HepG2 (cell line): Measurements from ENCODE around the gene MAPK8IP1. TPM values are rescaled to one million over a fixed set of nuclear protein-coding genes. Genes with fewer than 3 reads are reported as not detected.

Experiments used
- ATAC-seq: fragments of 200-7000 bp; cut with Tn5 transposase; 3 replicates; pipeline ENCODE4 v1.9.1; 2020; ENCODE audit warnings: mild to moderate bottlenecking, moderate library complexity
- BruUV-seq: library from RNA; stranded (reverse); fragments of 400-500 nt; replicated peaks from 2 replicates; lab custom pipeline; 2021; lab: Mats Ljungman, UMichigan
- CTCF ChIA-PET: fragments of 300-600 bp; formaldehyde crosslinking; extraction: SDS; loops from one replicate; lab custom pipeline; 2021; ENCODE audit warnings: low total read pairs, inconsistent platforms, low intra/inter-chr PET ratio; lab: Yijun Ruan, JAX
- POLR2A ChIA-PET: fragments of 350-600 bp; sonication (Branson Sonifier 250); formaldehyde crosslinking; loops from one replicate; lab custom pipeline; 2020; ENCODE audit warnings: antibody characterized with exemption, inconsistent platforms; lab: Yijun Ruan, JAX
- DNase-seq: peaks from one replicate; pipeline ENCODE4 v3.0.0-alpha.2; 2015; ENCODE audit warnings: low spot score
- FAIRE-seq: peaks from 3 replicates; lab custom pipeline; 2011; peaks lifted over from hg19 to GRCh38; lab: Jason Lieb, UNC
- H2AFZ ChIP-seq: one replicate; pipeline ENCODE4 v1.6.1; 2011; ENCODE audit warnings: low read length, inconsistent platforms
- H3K27ac ChIP-seq: fragments of 300-600 bp; 3 replicates; pipeline ENCODE4 v1.8.0; 2011; ENCODE audit warnings: mixed run types, mild to moderate bottlenecking, mixed read lengths, low read length, inconsistent platforms; ENCODE audit not compliant: insufficient read depth; ENCODE audit errors: extremely low read length
- H3K27me3 ChIP-seq, 2 experiments: fragments of 200-600 bp in 1 of 2; 2 replicates in 1 of 2; 3 replicates in 1 of 2; pipeline versions ENCODE4 v1.6.0 to v1.8.0; 2011; ENCODE audit warnings: low read length in 2 of 2, mild to moderate bottlenecking in 2 of 2, moderate library complexity in 2 of 2, inconsistent platforms in 1 of 2; ENCODE audit not compliant: insufficient read depth in 2 of 2, control insufficient read depth in 1 of 2
- H3K36me3 ChIP-seq, 2 experiments: fragments of 200-600 bp in 1 of 2; replicated peaks in 1 of 2; 2 replicates in 1 of 2; 3 replicates in 1 of 2; pipeline versions ENCODE4 v1.5.1 to v1.8.0; 2011; ENCODE audit warnings: low read length in 2 of 2, inconsistent platforms in 1 of 2; ENCODE audit not compliant: insufficient read depth in 2 of 2, control insufficient read depth in 1 of 2
- H3K4me1 ChIP-seq: 2 replicates; pipeline ENCODE4 v1.5.1; 2012; ENCODE audit warnings: low read length, inconsistent platforms; ENCODE audit not compliant: insufficient read depth
- H3K4me2 ChIP-seq: 2 replicates; pipeline ENCODE4 v1.6.0; 2011; ENCODE audit warnings: low read depth, low read length, inconsistent platforms
- H3K4me3 ChIP-seq, 3 experiments: fragments of 200-600 bp in 1 of 3; sonication (generic), shearing (Covaris generic) in 1 of 3; replicated peaks in 1 of 3; 2 replicates each; pipeline ENCODE4 v1.5.1; 2011 to 2016; ENCODE audit warnings: low read length in 3 of 3, inconsistent platforms in 2 of 3, low read depth in 2 of 3, mild to moderate bottlenecking in 2 of 3, control low read depth in 1 of 3, mixed read lengths in 1 of 3; ENCODE audit not compliant: insufficient read depth in 1 of 3
- H3K79me2 ChIP-seq: one replicate; pipeline ENCODE4 v1.6.1; 2011; ENCODE audit warnings: low read length, inconsistent platforms; ENCODE audit not compliant: insufficient read depth
- H3K9ac ChIP-seq: 2 replicates; pipeline ENCODE4 v1.6.0; 2011; ENCODE audit warnings: mild to moderate bottlenecking, low read depth, low read length, inconsistent platforms; ENCODE audit not compliant: insufficient read depth
- H3K9me3 ChIP-seq: 2 replicates; pipeline ENCODE4 v1.5.1; 2012; ENCODE audit warnings: mild to moderate bottlenecking, low read length
- H4K20me1 ChIP-seq: 2 replicates; pipeline ENCODE4 v1.6.0; 2011; ENCODE audit warnings: inconsistent platforms, mild to moderate bottlenecking, low read length, moderate library complexity; ENCODE audit not compliant: insufficient read depth
- AGO1 ChIP-seq: fragments of 200-400 bp; formaldehyde crosslinking; IDR thresholded peaks from 2 replicates; pipeline ENCODE4 v1.6.1; 2017; ENCODE audit warnings: mild to moderate bottlenecking, low read depth, low read length, moderate library complexity; ENCODE audit not compliant: poor library complexity, severe bottlenecking
- ATF2 ChIP-seq: sonication (generic); formaldehyde crosslinking; IDR thresholded peaks from 2 replicates; pipeline ENCODE4 v1.4.0; 2020; ENCODE audit warnings: missing genetic modification reagents
- GRHL1 ChIP-seq: sonication (generic); formaldehyde crosslinking; conservative IDR thresholded peaks from 2 replicates; pipeline ENCODE4 v1.8.0; 2022; ENCODE audit warnings: missing genetic modification reagents
- HDAC1 ChIP-seq: sonication (generic); formaldehyde crosslinking; IDR thresholded peaks from 2 replicates; pipeline ENCODE4 v1.5.1; 2020; ENCODE audit warnings: mild to moderate bottlenecking, missing genetic modification reagents
- NFIB ChIP-seq: sonication (generic); formaldehyde crosslinking; IDR thresholded peaks from 2 replicates; pipeline ENCODE4 v1.9.0; 2021; ENCODE audit warnings: missing genetic modification reagents, mild to moderate bottlenecking, borderline replicate concordance
- PCBP2 ChIP-seq: fragments of 200-400 bp; formaldehyde crosslinking; optimal IDR thresholded peaks from 2 replicates; pipeline ENCODE3; 2018; ENCODE audit warnings: low read length, low read depth; ENCODE audit not compliant: poor library complexity, severe bottlenecking
- RAD21 ChIP-seq: fragments of 450-650 bp; formaldehyde crosslinking; IDR thresholded peaks from 2 replicates; pipeline ENCODE4 v1.5.0; 2020; ENCODE audit warnings: mild to moderate bottlenecking
- RBAK ChIP-seq: sonication (generic); formaldehyde crosslinking; IDR thresholded peaks from 2 replicates; pipeline ENCODE4 v1.5.1; 2020; ENCODE audit warnings: mild to moderate bottlenecking, missing genetic modification reagents
- RXRA ChIP-seq: sonication (generic); formaldehyde crosslinking; IDR thresholded peaks from 2 replicates; pipeline ENCODE4 v1.5.1; 2020; ENCODE audit warnings: missing genetic modification reagents
- TFDP1 ChIP-seq: IDR thresholded peaks from 2 replicates; pipeline ENCODE4 v1.6.1; 2016; ENCODE audit warnings: missing compliant biosample characterization, missing genetic modification reagents, borderline replicate concordance
- XRCC5 ChIP-seq: fragments of 200-400 bp; formaldehyde crosslinking; optimal IDR thresholded peaks from 2 replicates; pipeline ENCODE3; 2017; ENCODE audit warnings: mild to moderate bottlenecking, low read length
- ZFP36L2 ChIP-seq: sonication (generic); formaldehyde crosslinking; IDR thresholded peaks from 2 replicates; pipeline ENCODE4 v1.4.0; 2020; ENCODE audit warnings: missing genetic modification reagents
- ZNF230 ChIP-seq: sonication (generic); formaldehyde crosslinking; IDR thresholded peaks from 2 replicates; pipeline ENCODE4 v1.4.0; 2020; ENCODE audit warnings: mild to moderate bottlenecking, missing genetic modification reagents
- ZNF383 ChIP-seq: sonication (generic); formaldehyde crosslinking; IDR thresholded peaks from 2 replicates; pipeline ENCODE4 v1.4.0; 2020; ENCODE audit warnings: missing genetic modification reagents, mild to moderate bottlenecking, borderline replicate concordance
- ZNF503 ChIP-seq: sonication (generic); formaldehyde crosslinking; IDR thresholded peaks from 2 replicates; pipeline ENCODE4 v1.4.0; 2020; ENCODE audit warnings: missing genetic modification reagents
- ZNF788 ChIP-seq: sonication (generic); formaldehyde crosslinking; IDR thresholded peaks from 2 replicates; pipeline ENCODE4 v1.5.0; 2020; ENCODE audit warnings: mild to moderate bottlenecking, missing genetic modification reagents, borderline replicate concordance
- WGBS: methylation state at CpG from one replicate; pipeline ENCODE4 v1.1.6; 2017; ENCODE audit warnings: low lambda C conversion rate; 5-methylcytosine and 5-hydroxymethylcytosine counted together
- in situ Hi-C: cut with HindIII; loops from 2 replicates; pipeline ENCODE4 v1.10.0; 2017; ENCODE audit warnings: low pct_unique_long_range_greater_than_20kb; ENCODE audit not compliant: extremely low pct_ligation_motif_present
- intact Hi-C: fragments of 100-400 bp; cut with micrococcal nuclease; formaldehyde crosslinking; loops from one replicate; pipeline ENCODE4 v1.10.0; 2022; ENCODE audit not compliant: unreplicated experiment
- polyA plus RNA-seq, 8 experiments: library from polyadenylated mRNA; depleted of rRNA in 3 of 8; stranded (reverse) in 7 of 8; unstranded in 1 of 8; fragments of >200 nt; fragmentation: Illumina TruSeq in 4 of 8; extraction: Trizol in 4 of 8; gene quantifications; 2 replicates each; pipeline versions ENCODE4 v1.2.1 to v1.2.3, GENCODE V29; 2011 to 2016; ENCODE audit warnings: low read depth in 4 of 8, missing spikeins in 1 of 8, mixed read lengths in 1 of 8; ENCODE audit not compliant: insufficient read depth in 1 of 8
- total RNA-seq, 5 experiments: library from RNA; depleted of rRNA; stranded (reverse); fragments of >200 nt; fragmentation: Illumina TruSeq; extraction: Trizol; gene quantifications; 2 replicates each; pipeline ENCODE4 v1.2.3, GENCODE V29; 2016; ENCODE audit warnings: low read depth in 1 of 5

The MAPK8IP1 gene
- total and polyA plus RNA-seq, 2 of the 13 experiments (the other 11 are each of a cell fraction or from before 2014, with no cell fraction given): 2.2 to 4.2 TPM

- TF ChIP-seq GRHL1 (CRISPR knock-in tag): no peak
- no peak for TF ChIP-seq ZFP36L2
- no peak for TF ChIP-seq ZNF788
- TF ChIP-seq RAD21: no peak
- TF ChIP-seq RBAK: no peak
- no peak for TF ChIP-seq NFIB (CRISPR knock-in tag)
Observed at GRCh38 chr11:45910623-45911022, 25.2 kb downstream of the MAPK8IP1 start (continued).

GRCh38 chr11:45913514-45913913, 28.1 kb downstream of the MAPK8IP1 start:
- DNase-seq (no peak), FAIRE-seq (no peak), ATAC-seq (no peak)
- no peak overlapping the region for H3K9ac ChIP-seq
- 98% methylated on average over 12 of the region's 19 CpGs for WGBS
- CTCF ChIA-PET: no interaction called here
- peaks cover 11 to 23% of the 10 kb centered on the region in 2 experiments; a peak in 3 of 5 replicates for H3K36me3 ChIP-seq
- no peak overlapping the region for H3K4me3 ChIP-seq
- BruUV-seq: no TSS peak
- H4K20me1 ChIP-seq: no peaks in the 10 kb centered on the region
- H3K27me3 ChIP-seq: no peaks in the 10 kb centered on the region; a peak in 1 of 5 replicates
- H3K27ac ChIP-seq: no peak overlapping the region
- H3K4me1 ChIP-seq: peaks cover 12% of the 10 kb centered on the region
- intact Hi-C loops (no loop called here), in situ Hi-C loops (no loop called here)
- H2AFZ ChIP-seq: no peak overlapping the region
- POLR2A ChIA-PET: interaction anchor here (1.0 kb wide), 1 partner anchor 8 kb away, joined by 3 read pairs; no protein-coding TSS in a partner anchor
- TF ChIP-seq ATF2 (no peak), PCBP2 (no peak), HDAC1 (no peak), RXRA (CRISPR knock-in tag) (no peak), ZNF230 (no peak), ZNF383 (CRISPR knock-in tag) (no peak), XRCC5 (no peak), TFDP1 (CRISPR knock-in tag) (no peak), AGO1 (no peak), ZNF503 (CRISPR knock-in tag) (no peak)
- H3K79me2 ChIP-seq: peaks cover 12% of the 10 kb centered on the region
- no peaks in the 10 kb centered on the region for H3K9me3 ChIP-seq
- H3K4me2 ChIP-seq: no peak overlapping the region
